GM12878 (cell line): Measurements from ENCODE around the gene TMEM86B. TPM values are rescaled to one million over a fixed set of nuclear protein-coding genes. Genes with fewer than 3 reads are reported as not detected.

Source experiments
- ATAC-seq: fragments of 200-7000 bp; cut with Tn5 transposase; 3 replicates; pipeline ENCODE4 v1.9.1; 2020; ENCODE audit warnings: mild to moderate bottlenecking, moderate library complexity
- BruUV-seq: library from RNA; stranded (reverse); fragments of 400-500 nt; replicated peaks from 2 replicates; lab custom pipeline; 2021; lab: Mats Ljungman, UMichigan
- CTCF ChIA-PET: fragments of 300-600 bp; sonication (Branson Sonifier 250); formaldehyde crosslinking; extraction: SDS; loops from one replicate; lab custom pipeline; 2021; ENCODE audit warnings: inconsistent platforms; lab: Yijun Ruan, JAX
- POLR2A ChIA-PET: fragments of 350-600 bp; formaldehyde crosslinking; extraction: SDS; loops from one replicate; lab custom pipeline; 2021; ENCODE audit warnings: inconsistent platforms; lab: Charles Lee
- RAD21 ChIA-PET: fragments of 300-600 bp; sonication (Branson Sonifier 250); formaldehyde crosslinking; loops from one replicate; lab custom pipeline; 2023; ENCODE audit warnings: antibody characterized with exemption; ENCODE audit not compliant: unreplicated experiment; lab: Charles Lee
- SMC1A ChIA-PET: fragments of 300-600 bp; sonication (Branson Sonifier 250); formaldehyde crosslinking; loops from one replicate; lab custom pipeline; 2023; ENCODE audit not compliant: unreplicated experiment, uncharacterized antibody; lab: Charles Lee
- DNase-seq: peaks from one replicate; pipeline ENCODE4 v3.0.0-alpha.2; 2011; ENCODE audit warnings: low read depth, low spot score
- FAIRE-seq: peaks from 3 replicates; lab custom pipeline; 2011; peaks lifted over from hg19 to GRCh38; lab: Jason Lieb, UNC
- H2AFZ ChIP-seq: 2 replicates; pipeline ENCODE4 v1.6.0; 2011; ENCODE audit warnings: low read depth, low read length, control low read depth; ENCODE audit not compliant: control insufficient read depth
- H3K27ac ChIP-seq: 2 replicates; pipeline ENCODE4 v1.5.1; 2011; ENCODE audit warnings: control low read depth; ENCODE audit not compliant: control insufficient read depth, insufficient read depth
- H3K27me3 ChIP-seq, 2 experiments: replicated peaks in 1 of 2; 2 replicates each; pipeline versions ENCODE4 v1.6.0 to v1.6.1; 2011; ENCODE audit warnings: low read length in 1 of 2; ENCODE audit not compliant: control insufficient read depth in 2 of 2, insufficient read depth in 2 of 2
- H3K36me3 ChIP-seq, 2 experiments: 2 replicates each; pipeline ENCODE4 v1.5.1; 2011; ENCODE audit warnings: low read length in 1 of 2; ENCODE audit not compliant: control insufficient read depth in 2 of 2, insufficient read depth in 2 of 2
- H3K4me1 ChIP-seq: 2 replicates; pipeline ENCODE4 v1.6.1; 2011; ENCODE audit warnings: mild to moderate bottlenecking, low read length, moderate library complexity, mixed read lengths; ENCODE audit not compliant: control insufficient read depth, insufficient read depth
- H3K4me2 ChIP-seq: 2 replicates; pipeline ENCODE4 v1.6.0; 2011; ENCODE audit warnings: control low read depth; ENCODE audit not compliant: control insufficient read depth, insufficient read depth
- H3K4me3 ChIP-seq: fragments of 200-600 bp; sonication (generic); 2 replicates; pipeline ENCODE4 v1.5.1; 2016
- H3K79me2 ChIP-seq: 2 replicates; pipeline ENCODE4 v1.6.0; 2011; ENCODE audit warnings: low read length; ENCODE audit not compliant: control insufficient read depth, insufficient read depth
- H3K9ac ChIP-seq: 2 replicates; pipeline ENCODE4 v1.8.0; 2011; ENCODE audit warnings: low read length, control low read depth, mixed read lengths; ENCODE audit not compliant: control insufficient read depth, insufficient read depth
- H3K9me3 ChIP-seq: replicated peaks from 3 replicates; pipeline ENCODE4 v1.5.1; 2011; ENCODE audit warnings: mild to moderate bottlenecking, low read length; ENCODE audit not compliant: control insufficient read depth, insufficient read depth
- H4K20me1 ChIP-seq: 2 replicates; pipeline ENCODE4 v1.6.0; 2011; ENCODE audit not compliant: control insufficient read depth, insufficient read depth
- CBFB ChIP-seq: IDR thresholded peaks from 2 replicates; pipeline ENCODE4 v1.6.1; 2016; ENCODE audit warnings: antibody characterized with exemption, low read depth
- CBX3 ChIP-seq: fragments of 200-600 bp; sonication (generic); IDR thresholded peaks from 2 replicates; pipeline ENCODE4 v1.6.1; 2016; ENCODE audit warnings: low read depth, borderline replicate concordance
- CHD1 ChIP-seq: IDR thresholded peaks from 2 replicates; pipeline ENCODE4 v1.6.1; 2012; ENCODE audit warnings: low read depth, low read length, improper control_type of control experiment
- FOXK2 ChIP-seq: fragments of 450-650 bp; IDR thresholded peaks from 2 replicates; pipeline ENCODE4 v1.6.1; 2017; ENCODE audit warnings: mild to moderate bottlenecking, moderate library complexity
- GABPA ChIP-seq: IDR thresholded peaks from 2 replicates; pipeline ENCODE4 v1.6.1; 2014; ENCODE audit warnings: antibody characterized with exemption, low read depth, mild to moderate bottlenecking, inconsistent platforms
- IKZF1 ChIP-seq: fragments of 450-650 bp; conservative IDR thresholded peaks from 2 replicates; pipeline ENCODE4 v1.6.1; 2017; ENCODE audit warnings: antibody characterized with exemption, mild to moderate bottlenecking
- IRF4 ChIP-seq: IDR thresholded peaks from 2 replicates; pipeline ENCODE4 v1.6.1; 2011; ENCODE audit warnings: low read depth, low read length
- MEF2A ChIP-seq: IDR thresholded peaks from 2 replicates; pipeline ENCODE4 v1.6.1; 2011; ENCODE audit warnings: low read depth, mild to moderate bottlenecking, low read length, moderate library complexity; ENCODE audit not compliant: insufficient read depth
- MXI1 ChIP-seq: fragments of 150-350 bp; IDR thresholded peaks from 2 replicates; pipeline ENCODE4 v1.6.1; 2011; ENCODE audit warnings: low read depth, mild to moderate bottlenecking, inconsistent platforms, low read length, improper control_type of control experiment
- NBN ChIP-seq: fragments of 450-650 bp; IDR thresholded peaks from 2 replicates; pipeline ENCODE4 v1.6.1; 2016
- NFYA ChIP-seq: IDR thresholded peaks from 2 replicates; pipeline ENCODE4 v1.6.1; 2011; ENCODE audit warnings: low read depth, mild to moderate bottlenecking, low read length, improper control_type of control experiment, borderline replicate concordance
- NR2C1 ChIP-seq: fragments of 450-650 bp; IDR thresholded peaks from 2 replicates; pipeline ENCODE4 v1.6.1; 2017; ENCODE audit warnings: antibody characterized with exemption, mild to moderate bottlenecking, moderate library complexity
- PAX5 ChIP-seq: IDR thresholded peaks from 2 replicates; pipeline ENCODE4 v1.6.1; 2011; ENCODE audit warnings: low read depth, low read length, borderline replicate concordance
- RAD51 ChIP-seq: fragments of 450-650 bp; IDR thresholded peaks from 2 replicates; pipeline ENCODE4 v1.6.1; 2016; ENCODE audit warnings: moderate library complexity, mild to moderate bottlenecking, inconsistent platforms
- SMAD1 ChIP-seq: fragments of 450-650 bp; IDR thresholded peaks from 2 replicates; pipeline ENCODE4 v1.6.1; 2018; ENCODE audit warnings: mild to moderate bottlenecking, low read depth; ENCODE audit not compliant: partially characterized antibody
- SMC3 ChIP-seq: IDR thresholded peaks from 2 replicates; pipeline ENCODE4 v1.6.1; 2011; ENCODE audit warnings: low read length, improper control_type of control experiment, borderline replicate concordance
- SPI1 ChIP-seq: IDR thresholded peaks from 2 replicates; pipeline ENCODE4 v1.6.1; 2011; ENCODE audit warnings: low read depth, mild to moderate bottlenecking, low read length, moderate library complexity, borderline replicate concordance; ENCODE audit not compliant: insufficient read depth
- TBL1XR1 ChIP-seq: IDR thresholded peaks from 2 replicates; pipeline ENCODE4 v1.6.1; 2012; ENCODE audit warnings: low read depth, low read length, improper control_type of control experiment
- TCF12 ChIP-seq: IDR thresholded peaks from 2 replicates; pipeline ENCODE4 v1.6.1; 2011; ENCODE audit warnings: low read depth, mild to moderate bottlenecking, low read length
- YY1 ChIP-seq: IDR thresholded peaks from 2 replicates; pipeline ENCODE4 v1.6.1; 2011; ENCODE audit warnings: low read depth, mild to moderate bottlenecking, low read length
- ZNF592 ChIP-seq: fragments of 450-650 bp; IDR thresholded peaks from 2 replicates; pipeline ENCODE4 v1.6.1; 2017; ENCODE audit warnings: mild to moderate bottlenecking, moderate library complexity
- WGBS: methylation state at CpG from one replicate; pipeline ENCODE4 v1.1.6; 2016; ENCODE audit warnings: low lambda C conversion rate; ENCODE audit not compliant: insufficient replicate concordance, insufficient coverage; ENCODE audit errors: missing lambda C conversion rate; 5-methylcytosine and 5-hydroxymethylcytosine counted together
- in situ Hi-C: fragments of 300-500 bp; cut with MboI; formaldehyde crosslinking; loops from 9 replicates; pipeline ENCODE4 v1.14.3; 2018; ENCODE audit warnings: mixed read lengths
- intact Hi-C: fragments of 100-400 bp; cut with micrococcal nuclease; formaldehyde crosslinking; loops from one replicate; pipeline ENCODE4 v1.14.2; 2022; ENCODE audit not compliant: unreplicated experiment
- polyA plus RNA-seq, 11 experiments: library from polyadenylated mRNA; depleted of rRNA in 4 of 11; unstranded in 6 of 11; stranded (reverse) in 5 of 11; fragments of >200 nt; fragmentation: Nextera tagmentation in 4 of 11; fragmentation: Illumina TruSeq in 1 of 11; extraction: Ambion mirVana in 4 of 11; extraction: Trizol in 1 of 11; gene quantifications; 1 replicate in 1 of 11; 2 replicates in 10 of 11; pipeline versions ENCODE4 v1.2.1 to v1.2.3, GENCODE V29; 2011 to 2016; ENCODE audit warnings: inconsistent platforms in 2 of 11, missing spikeins in 2 of 11, low read depth in 1 of 11
- total RNA-seq, 4 experiments: library from RNA; depleted of rRNA in 3 of 4; stranded (reverse); fragments of >200 nt in 3 of 4; fragmentation: Illumina TruSeq in 1 of 4; extraction: Trizol in 1 of 4; gene quantifications; 2 replicates each; pipeline versions ENCODE4 v1.2.1 to v1.2.3, GENCODE V29; 2013 to 2021
- TF ChIP-seq, protein P1 (sequence below): fragments of 450-650 bp; IDR thresholded peaks from 2 replicates; pipeline ENCODE4 v1.6.1; 2016; ENCODE audit warnings: mild to moderate bottlenecking

The TMEM86B gene
- total and polyA plus RNA-seq, 10 of the 15 experiments (the other 5 are each of a cell fraction or from before 2014, with no cell fraction given): 0.26 to 10.6 (median 1.8) TPM

- TF ChIP-seq TCF12: no peak
- TF ChIP-seq MXI1: no peak
- TF ChIP-seq YY1: no peak
- TF ChIP-seq SMC3: no peak
- no peak for TF ChIP-seq SPI1
- no peak for TF ChIP-seq ZNF592
- TF ChIP-seq MEF2A: no peak
- no peak for TF ChIP-seq CBX3
- no peak for TF ChIP-seq RAD51
Measured at GRCh38 chr19:55240713-55241020, 12.1 kb upstream of the TMEM86B start (continued).

DNA sequence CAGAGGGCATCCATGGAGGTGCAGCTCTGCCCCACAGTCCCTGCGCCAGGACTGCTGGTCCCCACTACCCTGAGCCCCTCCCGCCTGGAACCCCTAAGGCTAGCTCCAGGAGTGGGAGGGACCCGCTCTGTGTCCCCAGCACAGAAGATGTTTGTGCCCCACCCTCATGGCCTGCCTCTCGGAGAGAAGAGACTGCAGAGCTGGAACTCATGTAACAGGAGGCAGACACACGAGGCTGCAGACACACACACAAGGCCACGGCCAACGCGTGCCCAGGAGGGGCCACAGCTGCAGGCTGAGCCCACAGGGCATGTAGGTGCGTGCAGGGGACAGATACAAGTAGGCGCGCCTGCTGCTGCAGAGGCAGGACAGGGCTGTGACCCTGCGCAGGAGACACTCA is 10.4 kb upstream of the TMEM86B start:
- intact Hi-C loops: no loop called here
- BruUV-seq: no TSS peak
- ATAC-seq: no peak
- DNase-seq: no peak
- Histone ChIP-seq H3K27ac (no peak overlapping the region), H2AFZ (no peak overlapping the region), H3K4me1 (no peaks in the 10 kb centered on the region), H3K4me2 (no peak overlapping the region), H3K4me3 (no peak overlapping the region), H3K9me3 (no peaks in the 10 kb centered on the region), H3K9ac (no peak overlapping the region), H4K20me1 (no peaks in the 10 kb centered on the region), H3K27me3 (no peaks in the 10 kb centered on the region), H3K79me2 (no peaks in the 10 kb centered on the region), H3K36me3 (peaks cover 40 to 57% of the 10 kb centered on the region in 2 experiments)
- FAIRE-seq: no peak
- in situ Hi-C loops: no loop called here
- 100% methylated on average over 10 of the region's 12 CpGs for WGBS
- CTCF ChIA-PET: no interaction called here
- SMC1A ChIA-PET: no interaction called here
- RAD21 ChIA-PET: no interaction called here
- POLR2A ChIA-PET: no interaction called here
- TF ChIP-seq IRF4 (no peak), FOXK2 (no peak), IKZF1 (no peak), CHD1 (no peak), CBFB (no peak), TBL1XR1 (no peak), GABPA (no peak), PAX5 (no peak), NR2C1 (no peak), NBN (no peak), NFYA (no peak), SMAD1 (no peak)
- TF ChIP-seq, protein P1, sequence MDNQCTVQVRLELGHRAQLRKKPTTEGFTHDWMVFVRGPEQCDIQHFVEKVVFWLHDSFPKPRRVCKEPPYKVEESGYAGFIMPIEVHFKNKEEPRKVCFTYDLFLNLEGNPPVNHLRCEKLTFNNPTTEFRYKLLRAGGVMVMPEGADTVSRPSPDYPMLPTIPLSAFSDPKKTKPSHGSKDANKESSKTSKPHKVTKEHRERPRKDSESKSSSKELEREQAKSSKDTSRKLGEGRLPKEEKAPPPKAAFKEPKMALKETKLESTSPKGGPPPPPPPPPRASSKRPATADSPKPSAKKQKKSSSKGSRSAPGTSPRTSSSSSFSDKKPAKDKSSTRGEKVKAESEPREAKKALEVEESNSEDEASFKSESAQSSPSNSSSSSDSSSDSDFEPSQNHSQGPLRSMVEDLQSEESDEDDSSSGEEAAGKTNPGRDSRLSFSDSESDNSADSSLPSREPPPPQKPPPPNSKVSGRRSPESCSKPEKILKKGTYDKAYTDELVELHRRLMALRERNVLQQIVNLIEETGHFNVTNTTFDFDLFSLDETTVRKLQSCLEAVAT: no peak
